ENCODE measurements around the gene PTPN6.
A peak's percentile ranks its signal among the peaks of the same experiment; 100 is the strongest.

PTPN6 gene

GRCh38 chr12:6921996-6922946, 28.9 kb upstream of the PTPN6 start:
- DNase-seq (ENCODE audit: low read depth in 1 of 2, low spot score in 1 of 2): no peak

DNA sequence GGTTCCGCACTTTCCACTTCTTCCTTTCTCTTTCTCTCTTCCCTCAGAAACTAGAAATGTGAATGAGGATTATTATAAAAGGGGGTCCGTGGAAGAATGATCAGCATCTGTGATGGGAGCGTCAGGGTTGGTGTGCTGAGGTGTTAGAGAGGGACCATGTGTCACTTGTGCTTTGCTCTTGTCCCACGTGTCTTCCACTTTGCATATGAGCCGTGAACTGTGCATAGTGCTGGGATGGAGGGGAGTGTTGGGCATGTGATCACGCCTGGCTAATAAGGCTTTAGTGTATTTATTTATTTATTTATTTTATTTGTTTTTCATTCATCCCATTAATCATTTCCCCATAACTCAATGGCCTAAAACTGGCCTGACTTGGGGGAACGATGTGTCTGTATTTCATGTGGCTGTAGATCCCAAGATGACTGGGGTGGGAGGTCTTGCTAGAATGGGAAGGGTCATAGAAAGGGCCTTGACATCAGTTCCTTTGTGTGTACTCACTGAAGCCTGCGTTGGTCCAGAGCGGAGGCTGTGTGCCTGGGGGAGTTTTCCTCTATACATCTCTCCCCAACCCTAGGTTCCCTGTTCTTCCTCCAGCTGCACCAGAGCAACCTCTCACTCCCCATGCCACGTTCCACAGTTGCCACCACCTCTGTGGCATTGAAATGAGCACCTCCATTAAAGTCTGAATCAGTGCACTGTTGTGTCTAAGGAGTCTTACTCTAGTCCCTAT, 28.0 kb upstream of the PTPN6 start:
- DNase-seq (ENCODE audit: low read depth in 1 of 2, low spot score in 1 of 2): no peak

- no peak for DNase-seq (ENCODE audit: low read depth in 1 of 2, low spot score in 1 of 2)
Measured at GRCh38 chr12:6923851-6924250, 27.3 kb upstream of the PTPN6 start.

DNA sequence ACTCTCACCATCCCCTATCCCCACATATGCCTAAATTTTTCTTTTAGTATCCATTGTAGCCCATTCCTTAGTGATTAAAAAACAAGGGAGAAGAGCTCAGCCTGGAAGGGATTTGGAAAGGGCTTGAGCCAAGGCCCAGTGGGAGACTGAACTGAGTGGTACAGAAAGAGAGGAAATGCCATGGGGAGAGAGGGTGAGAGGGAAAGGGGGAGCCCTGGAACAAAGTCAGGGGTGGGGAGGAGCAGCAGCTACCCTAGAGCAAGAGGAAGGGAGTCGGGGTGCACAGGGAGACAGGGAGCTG, 26.0 kb upstream of the PTPN6 start:
- DNase-seq (ENCODE audit: low read depth in 1 of 2, low spot score in 1 of 2): no peak

GRCh38 chr12:6925540-6926279, 25.4 kb upstream of the PTPN6 start:
- DNase-seq (ENCODE audit: low read depth in 1 of 2, low spot score in 1 of 2): no peak

DNA sequence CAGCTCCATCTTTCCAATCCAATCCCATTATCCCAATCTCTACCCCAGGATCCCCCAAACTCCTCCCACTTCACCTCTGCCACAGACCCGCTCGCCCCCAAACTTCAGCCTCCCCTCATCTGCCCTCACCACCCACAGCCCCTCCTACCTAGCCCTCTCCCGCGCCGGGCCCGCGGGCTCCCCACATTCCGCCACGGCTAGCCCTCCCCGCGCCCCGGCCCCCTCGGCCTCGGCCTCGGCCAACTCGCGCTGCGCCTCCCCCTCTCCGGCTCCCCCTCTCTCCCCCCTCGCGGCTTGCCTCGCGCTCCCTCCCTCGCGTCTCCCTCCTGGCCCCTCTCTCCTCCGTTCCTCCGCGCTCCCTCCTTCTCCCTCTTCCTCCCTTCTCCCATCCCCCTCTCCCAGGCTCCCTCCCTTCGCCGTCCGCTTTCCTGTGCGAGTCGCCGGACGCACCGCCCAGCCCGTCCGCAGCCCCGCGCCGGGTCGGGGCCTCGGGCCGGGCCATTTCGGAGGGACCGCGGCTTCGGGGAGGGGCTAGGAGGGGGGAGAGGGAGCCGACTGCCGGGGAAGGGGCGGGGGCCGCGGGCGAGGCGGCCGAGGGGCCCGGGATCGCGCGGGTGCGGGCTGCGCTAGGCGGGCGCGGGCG, 23.7 kb upstream of the PTPN6 start, which contains the start of gene ATN1:
ATN1 (plus strand) TSS at position 581 of the 643 bp plus-strand sequence. CDS start 6,043 bp downstream, outside the sequence.
- DNase-seq (ENCODE audit: low read depth in 1 of 2, low spot score in 1 of 2): no peak

DNA sequence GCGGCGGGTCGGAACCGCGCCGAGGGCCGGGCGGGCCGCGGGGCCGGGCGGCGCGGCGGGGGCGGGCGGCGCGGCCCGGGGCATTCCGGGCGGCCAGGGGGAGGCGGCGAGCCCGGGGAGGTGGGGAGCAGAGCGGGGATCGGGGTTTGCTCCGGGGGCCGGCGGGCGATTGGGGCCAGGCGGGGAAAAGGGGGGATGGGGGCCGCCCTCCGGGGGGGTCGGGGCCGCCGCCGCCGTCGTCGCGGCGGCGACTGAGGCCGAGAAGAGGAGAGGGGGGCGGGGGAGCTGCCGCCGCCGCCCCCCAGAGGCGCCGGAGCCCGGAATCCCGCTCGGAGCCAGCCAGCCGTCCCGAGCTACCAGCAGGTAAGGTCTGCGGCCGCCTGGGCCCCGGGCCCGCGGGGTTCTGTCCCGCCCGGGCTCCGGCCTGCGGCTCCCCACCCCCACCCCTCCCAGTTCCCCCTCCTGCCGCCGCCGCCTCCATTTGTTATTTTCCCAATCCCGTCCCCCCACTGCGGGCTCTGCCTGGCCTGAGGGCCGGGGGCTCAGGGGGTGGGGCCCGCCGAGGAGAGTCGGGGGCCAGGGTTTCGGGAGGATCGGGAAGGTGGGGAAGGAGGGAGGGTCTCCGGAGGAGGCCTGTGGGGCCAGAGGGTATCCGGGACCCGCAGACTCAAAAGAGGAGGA, 23.0 kb upstream of the PTPN6 start:
- DNase-seq (ENCODE audit: low read depth in 1 of 2, low spot score in 1 of 2): no peak

GRCh38 chr12:6928703-6929407, 22.3 kb upstream of the PTPN6 start:
- DNase-seq (ENCODE audit: low read depth in 1 of 2, low spot score in 1 of 2): no peak

DNA sequence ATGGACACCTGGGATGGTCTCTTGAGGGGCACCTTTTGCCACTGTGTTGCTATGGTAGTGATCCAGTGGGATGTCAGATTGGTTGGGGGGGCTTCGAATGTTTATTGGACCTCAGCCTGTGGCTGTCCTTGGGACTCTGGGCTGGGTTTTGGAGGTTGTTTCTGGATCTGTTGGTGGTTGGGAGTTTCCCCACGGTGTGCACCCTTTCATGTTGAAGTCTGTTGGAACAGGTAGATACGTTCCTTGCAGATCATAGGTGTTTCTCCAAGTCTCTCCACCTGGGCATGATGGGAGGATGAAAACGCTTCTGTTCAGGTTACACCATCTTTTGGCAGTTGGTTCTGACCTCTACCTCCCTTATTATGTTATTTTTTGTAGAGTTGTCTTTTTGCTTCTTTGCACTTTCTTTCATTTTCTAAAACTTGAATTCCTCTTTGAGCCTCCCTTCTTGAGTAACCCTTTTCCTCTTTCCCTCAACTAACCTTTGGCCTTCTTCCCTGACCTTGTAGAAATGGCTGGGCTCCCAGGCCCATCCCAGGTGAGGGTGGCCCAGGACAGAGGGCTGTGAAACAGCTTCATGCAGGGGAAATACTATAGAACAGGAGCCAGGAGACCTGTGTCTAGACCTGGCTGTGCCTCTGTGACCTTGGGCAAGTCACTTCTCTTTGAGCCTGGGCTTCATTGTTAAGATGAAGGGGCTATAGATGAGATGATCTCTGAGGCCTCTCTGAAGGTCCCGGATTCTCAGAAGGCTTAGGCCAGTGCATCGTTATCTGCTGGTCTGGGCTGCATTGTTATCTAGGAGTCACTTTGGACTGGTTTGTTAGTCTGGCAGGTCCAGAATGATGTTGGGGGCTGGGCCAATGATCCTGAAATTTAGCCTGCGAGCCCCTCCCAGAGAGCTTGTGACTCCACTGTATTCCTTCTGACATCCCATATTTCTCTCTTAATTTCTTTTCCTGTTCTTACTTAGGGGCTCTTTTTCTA, 21.4 kb upstream of the PTPN6 start:
- DNase-seq (ENCODE audit: low read depth in 1 of 2, low spot score in 1 of 2): no peak

GRCh38 chr12:6932766-6933165, 18.4 kb upstream of the PTPN6 start:
- DNase-seq (ENCODE audit: low read depth in 1 of 2, low spot score in 1 of 2): no peak

GRCh38 chr12:6934110-6934509, 17.0 kb upstream of the PTPN6 start:
- no peak for DNase-seq (ENCODE audit: low read depth in 1 of 2, low spot score in 1 of 2)

GRCh38 chr12:6935371-6936193, 15.6 kb upstream of the PTPN6 start:
- no peak for DNase-seq (ENCODE audit: low read depth in 1 of 2, low spot score in 1 of 2)

DNA sequence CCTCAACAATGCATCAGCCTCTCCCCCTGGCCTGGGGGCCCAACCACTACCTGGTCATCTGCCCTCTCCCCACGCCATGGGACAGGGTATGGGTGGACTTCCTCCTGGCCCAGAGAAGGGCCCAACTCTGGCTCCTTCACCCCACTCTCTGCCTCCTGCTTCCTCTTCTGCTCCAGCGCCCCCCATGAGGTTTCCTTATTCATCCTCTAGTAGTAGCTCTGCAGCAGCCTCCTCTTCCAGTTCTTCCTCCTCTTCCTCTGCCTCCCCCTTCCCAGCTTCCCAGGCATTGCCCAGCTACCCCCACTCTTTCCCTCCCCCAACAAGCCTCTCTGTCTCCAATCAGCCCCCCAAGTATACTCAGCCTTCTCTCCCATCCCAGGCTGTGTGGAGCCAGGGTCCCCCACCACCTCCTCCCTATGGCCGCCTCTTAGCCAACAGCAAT, 14.9 kb upstream of the PTPN6 start:
- DNase-seq (ENCODE audit: low read depth in 1 of 2, low spot score in 1 of 2): no peak

DNA sequence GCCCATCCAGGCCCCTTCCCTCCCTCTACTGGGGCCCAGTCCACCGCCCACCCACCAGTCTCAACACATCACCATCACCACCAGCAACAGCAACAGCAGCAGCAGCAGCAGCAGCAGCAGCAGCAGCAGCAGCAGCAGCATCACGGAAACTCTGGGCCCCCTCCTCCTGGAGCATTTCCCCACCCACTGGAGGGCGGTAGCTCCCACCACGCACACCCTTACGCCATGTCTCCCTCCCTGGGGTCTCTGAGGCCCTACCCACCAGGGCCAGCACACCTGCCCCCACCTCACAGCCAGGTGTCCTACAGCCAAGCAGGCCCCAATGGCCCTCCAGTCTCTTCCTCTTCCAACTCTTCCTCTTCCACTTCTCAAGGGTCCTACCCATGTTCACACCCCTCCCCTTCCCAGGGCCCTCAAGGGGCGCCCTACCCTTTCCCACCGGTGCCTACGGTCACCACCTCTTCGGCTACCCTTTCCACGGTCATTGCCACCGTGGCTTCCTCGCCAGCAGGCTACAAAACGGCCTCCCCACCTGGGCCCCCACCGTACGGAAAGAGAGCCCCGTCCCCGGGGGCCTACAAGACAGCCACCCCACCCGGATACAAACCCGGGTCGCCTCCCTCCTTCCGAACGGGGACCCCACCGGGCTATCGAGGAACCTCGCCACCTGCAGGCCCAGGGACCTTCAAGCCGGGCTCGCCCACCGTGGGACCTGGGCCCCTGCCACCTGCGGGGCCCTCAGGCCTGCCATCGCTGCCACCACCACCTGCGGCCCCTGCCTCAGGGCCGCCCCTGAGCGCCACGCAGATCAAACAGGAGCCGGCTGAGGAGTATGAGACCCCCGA, 14.3 kb upstream of the PTPN6 start:
- no peak for DNase-seq (ENCODE audit: low read depth in 1 of 2, low spot score in 1 of 2)

DNA sequence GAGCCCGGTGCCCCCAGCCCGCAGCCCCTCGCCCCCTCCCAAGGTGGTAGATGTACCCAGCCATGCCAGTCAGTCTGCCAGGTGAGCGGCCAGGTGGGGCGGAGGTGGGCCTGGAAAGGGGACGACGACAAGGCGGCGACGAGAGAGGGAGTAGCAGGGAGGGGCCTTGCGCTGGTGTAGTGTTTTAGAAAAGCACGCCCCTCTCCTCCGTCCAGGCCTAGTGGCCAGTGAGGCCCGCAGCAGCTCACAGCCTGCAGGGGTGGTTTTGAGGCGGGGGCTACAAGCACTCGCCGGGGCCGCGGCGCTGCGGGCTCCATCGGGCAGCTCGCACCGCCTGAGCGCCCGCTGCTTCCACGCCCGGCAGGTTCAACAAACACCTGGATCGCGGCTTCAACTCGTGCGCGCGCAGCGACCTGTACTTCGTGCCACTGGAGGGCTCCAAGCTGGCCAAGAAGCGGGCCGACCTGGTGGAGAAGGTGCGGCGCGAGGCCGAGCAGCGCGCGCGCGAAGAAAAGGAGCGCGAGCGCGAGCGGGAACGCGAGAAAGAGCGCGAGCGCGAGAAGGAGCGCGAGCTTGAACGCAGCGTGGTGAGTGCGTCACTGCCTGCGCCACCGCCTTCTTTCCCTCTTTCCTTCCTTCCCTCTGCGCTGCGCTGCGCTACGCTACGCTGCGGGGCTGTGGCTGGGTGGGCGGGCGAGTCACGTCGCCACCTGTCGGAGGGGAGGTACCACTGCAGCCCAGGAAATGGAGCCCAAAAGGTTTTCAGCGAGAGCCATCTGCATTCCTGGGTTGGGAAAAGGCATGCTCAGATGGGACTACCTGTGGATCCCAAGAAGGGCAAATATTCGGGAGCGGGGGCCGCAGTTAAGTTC, 13.4 kb upstream of the PTPN6 start:
- peak; percentile 82 to 90 for DNase-seq (ENCODE audit: low read depth in 1 of 2, low spot score in 1 of 2)

All from activated T-helper 1 cell treated with anti-CD3 and anti-CD28 coated beads, Interleukin-2, amount 50 U/mL, for 16 hours (primary cell).